Karpas-422 (cell line): ENCODE data around the gene LCN6. TPM values are rescaled to one million over a fixed set of nuclear protein-coding genes. Genes with fewer than 3 reads are reported as not detected.
"Not testable (repeated sequence)": the region's sequence is repeated elsewhere in the genome, so short reads cannot be mapped to it uniquely, and the experiment has no call there.

Experiments used
- DNase-seq: peaks from one replicate; pipeline ENCODE4 v3.0.0-alpha.2; 2015
- H2AFZ ChIP-seq: fragments of 200-600 bp; sonication (generic); 2 replicates; pipeline ENCODE4 v1.6.1; 2014; ENCODE audit warnings: antibody characterized with exemption, low read length, mixed read lengths
- H3K27ac ChIP-seq: fragments of 200-600 bp; sonication (generic); 2 replicates; pipeline ENCODE4 v1.5.1; 2014; ENCODE audit warnings: mild to moderate bottlenecking, low read length, moderate library complexity
- H3K27me3 ChIP-seq: fragments of 200-600 bp; sonication (generic); 2 replicates; pipeline ENCODE4 v1.6.1; 2014; ENCODE audit warnings: low read length, mixed read lengths
- H3K36me3 ChIP-seq: fragments of 200-600 bp; sonication (generic); 2 replicates; pipeline ENCODE4 v1.6.1; 2014; ENCODE audit warnings: low read length, mixed read lengths; ENCODE audit not compliant: insufficient read depth
- H3K4me1 ChIP-seq: fragments of 200-600 bp; sonication (generic); 2 replicates; pipeline ENCODE4 v1.6.1; 2014; ENCODE audit warnings: mild to moderate bottlenecking, low read length, mixed read lengths
- H3K4me2 ChIP-seq: fragments of 200-600 bp; sonication (generic); 2 replicates; pipeline ENCODE4 v1.6.1; 2014; ENCODE audit warnings: low read length, low read depth, mild to moderate bottlenecking; ENCODE audit not compliant: poor library complexity, severe bottlenecking
- H3K4me3 ChIP-seq: fragments of 200-600 bp; sonication (generic); 2 replicates; pipeline ENCODE4 v1.5.1; 2014; ENCODE audit warnings: mild to moderate bottlenecking, antibody characterized with exemption, low read length, mixed read lengths
- H3K79me2 ChIP-seq: fragments of 200-600 bp; sonication (generic); 2 replicates; pipeline ENCODE4 v1.6.1; 2014; ENCODE audit warnings: mild to moderate bottlenecking, low read length, mixed read lengths
- H3K9ac ChIP-seq: fragments of 200-600 bp; sonication (generic); 2 replicates; pipeline ENCODE4 v1.6.0; 2014; ENCODE audit warnings: low read length
- H3K9me2 ChIP-seq: fragments of 200-600 bp; sonication (generic), shearing (Covaris generic); replicated peaks from 2 replicates; pipeline ENCODE4 v1.6.0; 2014; ENCODE audit warnings: mild to moderate bottlenecking, low read length, moderate library complexity; ENCODE audit not compliant: insufficient read depth
- H3K9me3 ChIP-seq: fragments of 300-700, 200-600 bp; sonication (generic); 2 replicates; pipeline ENCODE4 v1.6.1; 2014; ENCODE audit warnings: low read length, mixed read lengths
- H4K20me1 ChIP-seq: fragments of 200-600 bp; sonication (generic); 2 replicates; pipeline ENCODE4 v1.6.1; 2014; ENCODE audit warnings: mild to moderate bottlenecking, antibody characterized with exemption, low read length, low read depth; ENCODE audit not compliant: insufficient read depth
- total RNA-seq: library from RNA; depleted of rRNA; stranded (reverse); fragments of >200 nt; shearing (Covaris generic); gene quantifications from 2 replicates; pipeline ENCODE4 v1.2.3, GENCODE V29; 2014; ENCODE audit warnings: low replicate concordance

Gene LCN6
- total RNA-seq, 1 experiment from 2014 or later, result not detected

DNA sequence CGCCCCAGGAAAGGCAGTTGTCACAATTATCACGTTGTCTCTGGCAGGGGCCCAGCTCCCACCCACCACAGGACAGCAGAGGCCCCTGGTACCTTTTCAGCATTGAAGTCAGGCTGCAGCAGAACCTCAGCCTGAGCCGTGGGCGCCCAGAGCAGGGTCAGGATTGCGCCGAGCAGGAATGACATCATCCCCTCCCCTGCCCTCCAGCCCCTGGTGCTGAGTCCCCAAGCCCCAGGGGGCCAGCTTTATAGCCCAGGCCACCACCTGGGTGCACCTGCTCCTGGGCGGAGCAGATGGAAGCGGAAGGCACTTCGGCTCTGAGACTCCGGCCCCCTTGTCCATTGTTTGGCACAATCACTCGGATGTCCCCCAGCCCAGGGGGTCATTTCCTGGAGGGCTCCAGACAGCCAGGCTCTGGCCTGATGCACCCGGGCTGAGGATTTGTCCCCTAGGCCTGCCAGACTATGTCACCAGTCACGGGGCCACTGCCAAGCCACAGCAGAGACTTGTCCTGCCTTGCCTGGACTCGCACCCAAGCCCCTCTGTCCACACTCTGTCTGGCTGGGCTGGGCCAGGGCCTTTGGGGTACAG lies 16.1 kb upstream of the LCN6 start, which contains the start of gene LCN15:
TSS of gene LCN15 (minus strand) at position 218 of the 591 bp plus-strand sequence. CDS start at position 188, 30 bp downstream.
- no peaks in the 10 kb centered on the region for H3K9me3 ChIP-seq
- no peaks in the 10 kb centered on the region for H3K9me2 ChIP-seq
- no peak within 1 kb of the TSS for H3K4me3 ChIP-seq
- no peaks in the 10 kb centered on the region for H3K27me3 ChIP-seq
- H3K4me1 ChIP-seq, result peaks cover 23% of the 10 kb centered on the region
- H2AFZ ChIP-seq, result no peak within 1 kb of the TSS
- no peak within 1 kb of the TSS for H3K4me2 ChIP-seq
- DNase-seq, result no peak
- H3K79me2 ChIP-seq, result no peaks in the 10 kb centered on the region
- no peak within 1 kb of the TSS for H3K9ac ChIP-seq
- 0 out of 2 replicates have a peak, but pooled peaks cover 4% of the 10 kb centered on the region for H4K20me1 ChIP-seq
- no peaks in the 10 kb centered on the region for H3K36me3 ChIP-seq
- H3K27ac ChIP-seq, result no peak within 1 kb of the TSS

DNA sequence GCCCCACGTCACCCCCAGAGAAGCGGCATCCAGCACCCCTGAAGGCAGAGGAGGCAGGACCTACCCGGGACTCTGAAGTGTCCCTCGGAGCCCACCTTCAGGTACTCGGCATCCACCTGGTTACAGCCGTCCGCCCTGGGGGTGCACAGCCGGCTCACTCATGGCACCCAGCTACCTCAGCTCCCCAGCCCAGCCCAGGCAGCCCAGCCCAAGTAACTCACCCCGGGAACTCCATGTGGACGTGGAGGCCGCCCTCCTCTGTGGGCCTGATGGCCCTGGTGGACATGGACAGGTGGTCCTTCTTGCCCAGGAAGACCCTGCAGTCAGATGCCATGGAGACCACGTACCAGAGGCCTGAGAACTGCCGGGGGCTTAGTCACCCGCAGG lies 15.3 kb upstream of the LCN6 start:
- Histone ChIP-seq H3K9ac (no peak overlapping the region), H3K4me1 (peaks cover 23% of the 10 kb centered on the region)

DNA sequence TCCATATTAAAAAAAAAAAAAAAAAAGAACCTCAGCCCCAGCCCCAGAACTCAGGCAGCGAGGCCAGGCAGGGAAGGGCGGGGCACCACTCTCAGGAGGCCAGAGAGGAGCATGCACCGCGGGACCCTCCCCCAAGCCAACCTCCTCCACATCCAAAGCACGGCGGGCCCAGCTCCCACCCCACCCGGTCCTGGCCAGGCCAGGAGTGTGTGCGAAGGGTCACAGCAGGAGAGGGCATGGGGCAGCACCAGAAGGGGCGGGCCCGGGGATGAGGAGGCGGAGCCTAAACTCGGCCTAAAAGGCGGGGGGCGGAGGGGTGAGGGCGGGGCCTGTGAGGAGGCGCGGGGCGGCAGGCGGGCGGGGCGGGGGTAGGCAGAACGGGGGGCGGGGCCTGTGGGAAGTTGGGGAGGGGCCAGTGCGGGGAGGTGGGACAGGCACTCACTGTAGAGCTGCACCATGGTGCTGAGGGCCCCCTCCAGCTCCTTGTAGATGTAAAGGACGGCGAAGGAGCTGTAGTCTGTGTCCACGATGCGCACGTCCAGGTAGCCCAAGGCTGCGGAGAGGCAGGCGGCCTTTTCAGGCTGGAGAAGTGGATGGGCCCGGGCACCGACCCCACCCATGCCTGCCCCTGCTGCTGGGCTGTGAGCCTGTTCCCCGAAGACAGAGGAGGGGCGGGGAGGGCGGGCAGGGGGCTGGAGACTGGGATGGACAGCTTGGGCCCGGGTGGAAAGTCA lies 14.8 kb upstream of the LCN6 start:
- Histone ChIP-seq H3K9me3 (no peaks in the 10 kb centered on the region), H3K79me2 (no peaks in the 10 kb centered on the region), H3K4me2 (no peak overlapping the region), H3K9me2 (no peaks in the 10 kb centered on the region), H4K20me1 (0 out of 2 replicates have a peak, but pooled peaks cover 4% of the 10 kb centered on the region), H3K9ac (no peak overlapping the region), H3K4me1 (peaks cover 20% of the 10 kb centered on the region), H2AFZ (no peak overlapping the region), H3K27ac (no peak overlapping the region), H3K27me3 (no peaks in the 10 kb centered on the region), H3K4me3 (no peak overlapping the region), H3K36me3 (no peaks in the 10 kb centered on the region)
- peak; percentile 92 for DNase-seq

More for the DNA sequence above, 15.3 kb upstream of the LCN6 start:
- Histone ChIP-seq H3K79me2 (no peaks in the 10 kb centered on the region), H3K27ac (no peak overlapping the region), H2AFZ (no peak overlapping the region), H3K27me3 (no peaks in the 10 kb centered on the region), H3K9me2 (no peaks in the 10 kb centered on the region), H4K20me1 (0 out of 2 replicates have a peak, but pooled peaks cover 4% of the 10 kb centered on the region), H3K4me2 (no peak overlapping the region), H3K36me3 (no peaks in the 10 kb centered on the region), H3K9me3 (no peaks in the 10 kb centered on the region), H3K4me3 (no peak overlapping the region)
- DNase-seq, result no peak

DNA sequence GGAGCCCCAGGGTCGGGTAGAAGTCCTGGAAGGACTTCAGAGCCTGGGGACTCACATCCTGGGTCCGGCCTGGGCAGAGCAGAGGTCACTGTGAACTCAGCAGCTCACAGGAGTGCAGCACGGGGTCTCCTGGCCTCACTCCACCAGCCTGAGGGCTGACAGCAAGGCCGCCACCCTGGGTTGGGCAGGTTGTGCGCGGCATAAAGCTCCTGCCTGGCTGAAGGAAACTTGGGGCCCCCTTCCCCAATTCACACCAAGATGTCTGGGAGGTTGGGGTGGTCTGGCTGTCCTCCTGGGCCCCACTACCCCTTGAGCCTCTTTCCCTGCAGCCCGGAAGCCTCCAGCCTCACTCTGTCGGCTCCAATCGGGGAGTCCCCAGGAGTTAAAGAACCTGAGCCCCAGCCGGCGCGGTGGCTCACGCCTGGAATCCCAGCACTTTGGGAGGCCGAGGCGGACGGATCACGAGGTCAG lies 13.9 kb upstream of the LCN6 start:
- DNase-seq, result no peak
- H3K9me3 ChIP-seq, result no peaks in the 10 kb centered on the region
- H3K9ac ChIP-seq, result no peak overlapping the region
- no peak overlapping the region for H3K27ac ChIP-seq
- H3K36me3 ChIP-seq, result no peaks in the 10 kb centered on the region
- no peaks in the 10 kb centered on the region for H3K27me3 ChIP-seq
- H3K4me1 ChIP-seq, result peaks cover 16% of the 10 kb centered on the region
- H3K4me3 ChIP-seq, result no peak overlapping the region
- H2AFZ ChIP-seq, result no peak overlapping the region
- H3K79me2 ChIP-seq, result no peaks in the 10 kb centered on the region
- no peak overlapping the region for H3K4me2 ChIP-seq
- 0 out of 2 replicates have a peak, but pooled peaks cover 4% of the 10 kb centered on the region for H4K20me1 ChIP-seq
- H3K9me2 ChIP-seq, result no peaks in the 10 kb centered on the region

DNA sequence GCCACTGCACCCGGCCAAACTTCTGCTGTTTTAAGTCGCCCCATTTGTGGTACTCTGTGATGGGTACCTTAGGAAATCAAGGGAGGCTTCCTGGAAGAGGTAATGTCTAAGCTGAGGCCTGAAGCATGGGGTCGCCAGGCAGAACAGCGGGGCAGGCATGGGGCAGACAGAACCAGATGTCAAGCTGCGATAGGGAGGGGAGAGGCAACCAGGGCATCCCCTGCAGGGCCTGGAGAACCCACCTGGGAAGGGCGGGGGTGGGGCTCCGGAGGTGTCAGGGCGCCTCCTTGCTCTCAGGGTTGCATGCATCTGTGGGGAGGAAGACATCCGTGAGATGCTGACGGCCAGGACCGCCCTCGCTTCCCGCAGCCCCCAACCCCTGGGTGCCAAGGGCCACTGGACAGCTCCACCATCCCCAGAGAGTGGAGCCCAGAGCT lies 13.2 kb upstream of the LCN6 start:
- Histone ChIP-seq H3K9me3 (no peaks in the 10 kb centered on the region), H3K9ac (no peak overlapping the region), H3K4me1 (peaks cover 10% of the 10 kb centered on the region), H3K36me3 (no peaks in the 10 kb centered on the region), H2AFZ (no peak overlapping the region), H3K27ac (no peak overlapping the region), H4K20me1 (0 out of 2 replicates have a peak, but pooled peaks cover 4% of the 10 kb centered on the region), H3K9me2 (no peaks in the 10 kb centered on the region), H3K4me3 (no peak overlapping the region), H3K27me3 (no peaks in the 10 kb centered on the region), H3K79me2 (no peaks in the 10 kb centered on the region), H3K4me2 (no peak overlapping the region)
- DNase-seq, result no peak

DNA sequence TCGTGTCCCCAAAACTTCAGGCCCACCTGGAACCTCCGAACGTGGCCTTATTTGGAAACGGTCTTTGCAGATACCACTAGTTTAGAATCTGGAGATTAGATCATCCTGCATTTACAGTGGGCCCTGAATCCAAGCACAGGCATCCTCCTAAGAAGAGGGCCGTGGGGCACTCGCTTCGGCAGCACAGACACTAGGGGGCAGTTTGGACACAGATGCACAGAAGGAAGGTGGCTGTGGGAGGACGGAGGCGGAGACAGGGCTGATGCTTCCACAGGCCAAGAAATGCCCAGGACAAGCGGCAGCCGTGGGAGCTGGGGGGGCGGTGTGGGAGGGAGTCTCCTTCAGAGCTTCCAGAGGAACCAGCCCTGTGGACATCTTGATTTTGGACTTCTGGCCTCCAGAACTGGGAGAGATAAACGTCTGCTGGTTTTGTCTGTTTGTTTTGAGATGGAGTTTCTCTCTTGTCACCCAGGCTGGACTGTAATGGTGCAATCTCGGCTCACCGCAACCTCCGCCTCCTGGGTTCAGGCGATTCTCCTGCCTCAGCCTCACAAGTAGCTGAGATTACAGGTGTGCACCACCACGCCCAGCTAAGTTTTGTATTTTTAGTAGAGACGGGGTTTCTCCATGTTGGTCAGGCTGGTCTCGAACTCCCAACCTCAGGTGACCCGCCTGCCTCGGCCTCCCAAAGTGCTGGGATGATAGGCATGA lies 12.7 kb upstream of the LCN6 start:
- not testable (repeated sequence) for H2AFZ ChIP-seq

DNA sequence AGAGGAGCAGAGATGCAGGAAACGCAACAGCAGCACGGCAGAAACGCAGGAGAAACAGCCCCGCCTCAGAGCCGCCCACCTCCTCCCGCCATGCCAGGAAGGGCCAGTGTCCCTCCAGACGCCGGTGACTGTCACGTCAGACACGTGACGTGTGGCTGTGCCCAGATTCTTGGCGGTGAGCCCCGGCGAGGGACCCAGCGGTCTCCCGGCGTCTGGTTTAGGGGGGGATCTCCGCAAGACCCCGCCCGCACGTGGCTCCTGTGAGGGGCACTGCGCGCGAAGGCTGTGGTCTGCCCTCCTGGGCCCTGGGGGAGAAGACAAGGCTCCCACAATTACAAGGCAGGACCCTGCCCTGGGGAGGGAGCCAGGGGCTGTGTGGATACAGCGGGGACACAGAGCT lies 12.1 kb upstream of the LCN6 start:
- H3K79me2 ChIP-seq, result no peaks in the 10 kb centered on the region
- no peaks in the 10 kb centered on the region for H3K9me2 ChIP-seq
- no peak for DNase-seq
- peaks cover 3% of the 10 kb centered on the region for H3K4me1 ChIP-seq
- H3K9me3 ChIP-seq, result no peaks in the 10 kb centered on the region
- H3K9ac ChIP-seq, result no peak overlapping the region
- no peak overlapping the region for H2AFZ ChIP-seq
- no peak overlapping the region for H3K27ac ChIP-seq
- H3K36me3 ChIP-seq, result no peaks in the 10 kb centered on the region
- no peak overlapping the region for H3K4me2 ChIP-seq
- no peak overlapping the region for H3K4me3 ChIP-seq
- H4K20me1 ChIP-seq, result 0 out of 2 replicates have a peak, but pooled peaks cover 4% of the 10 kb centered on the region
- H3K27me3 ChIP-seq, result no peaks in the 10 kb centered on the region

More for the DNA sequence above, 12.7 kb upstream of the LCN6 start:
- H3K27me3 ChIP-seq, H3K4me3 ChIP-seq, H3K9ac ChIP-seq, H3K4me1 ChIP-seq, H3K4me2 ChIP-seq, H3K27ac ChIP-seq, H4K20me1 ChIP-seq, H3K36me3 ChIP-seq, H3K9me2 ChIP-seq, H3K9me3 ChIP-seq, H3K79me2 ChIP-seq: not testable (repeated sequence)
- peak; percentile 79 for DNase-seq
